T-helper 22 cell (primary cell): ENCODE results near the gene P3R3URF.

ENCODE experiments used
- DNase-seq: peaks from one replicate; pipeline ENCODE4 v3.0.0-alpha.2; 2020; ENCODE audit warnings: low read depth

The P3R3URF gene

DNA sequence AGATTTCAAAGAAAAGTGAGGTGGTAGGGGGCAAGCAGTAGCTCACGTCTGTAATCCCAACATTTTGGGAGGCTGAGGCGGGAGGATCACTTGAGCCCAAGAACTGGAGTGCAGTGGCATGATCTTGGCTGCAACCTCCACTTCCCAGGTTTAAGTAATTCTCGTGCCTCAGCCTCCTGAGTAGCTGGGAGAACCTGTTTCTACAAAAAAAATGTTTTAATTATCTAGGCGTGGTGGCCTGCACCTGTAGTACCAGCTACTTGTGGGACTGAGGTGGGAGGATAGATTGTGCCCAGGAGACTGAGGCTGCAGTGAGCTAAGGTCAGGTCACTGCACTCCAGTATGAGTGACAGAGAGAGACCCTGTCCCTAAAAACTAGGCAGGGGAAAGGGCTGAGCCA is 4.0 kb downstream of the P3R3URF start:
- DNase-seq = no peak

DNA sequence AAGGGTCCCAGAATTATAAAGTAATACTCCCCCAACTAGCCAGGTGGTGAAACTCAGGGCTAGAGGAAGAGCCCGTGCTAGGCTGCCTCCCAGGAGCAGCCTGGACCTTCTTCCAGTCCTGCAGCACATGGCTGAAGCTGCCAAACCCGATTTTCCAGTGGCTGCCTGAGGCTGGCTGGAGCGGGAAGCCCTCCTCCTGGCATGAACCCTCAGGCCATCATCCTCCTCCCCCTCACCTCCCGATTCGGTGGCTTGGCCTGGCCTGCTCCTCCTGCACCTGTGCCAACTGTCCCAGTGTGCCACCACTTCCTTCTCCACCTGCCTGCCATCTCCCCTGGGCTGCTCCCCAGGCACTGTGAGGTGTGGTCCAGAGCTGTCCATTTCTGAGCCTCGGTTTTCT is 4.4 kb downstream of the P3R3URF start:
- DNase-seq = no peak

DNA sequence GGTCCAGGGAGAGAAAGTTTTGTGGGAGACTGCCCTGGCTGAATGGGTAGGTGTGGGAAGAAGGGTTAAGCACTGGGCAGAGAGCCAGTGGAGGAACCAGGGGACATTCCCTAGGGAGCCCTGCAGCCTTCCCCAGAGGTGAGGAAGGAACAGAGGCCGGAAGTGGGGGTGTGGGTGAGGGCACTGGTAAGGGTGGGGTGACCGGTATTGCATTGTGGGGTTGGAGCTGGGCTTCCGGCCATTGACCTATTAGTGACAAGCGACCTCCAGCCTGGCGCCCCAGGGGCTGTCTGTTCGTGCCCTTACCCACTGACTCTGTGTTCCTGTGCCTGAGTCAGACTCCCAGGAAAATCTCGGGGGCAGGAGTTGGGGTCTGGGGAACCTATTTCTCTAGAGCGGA is 4.9 kb downstream of the P3R3URF start:
- DNase-seq = no peak

DNA sequence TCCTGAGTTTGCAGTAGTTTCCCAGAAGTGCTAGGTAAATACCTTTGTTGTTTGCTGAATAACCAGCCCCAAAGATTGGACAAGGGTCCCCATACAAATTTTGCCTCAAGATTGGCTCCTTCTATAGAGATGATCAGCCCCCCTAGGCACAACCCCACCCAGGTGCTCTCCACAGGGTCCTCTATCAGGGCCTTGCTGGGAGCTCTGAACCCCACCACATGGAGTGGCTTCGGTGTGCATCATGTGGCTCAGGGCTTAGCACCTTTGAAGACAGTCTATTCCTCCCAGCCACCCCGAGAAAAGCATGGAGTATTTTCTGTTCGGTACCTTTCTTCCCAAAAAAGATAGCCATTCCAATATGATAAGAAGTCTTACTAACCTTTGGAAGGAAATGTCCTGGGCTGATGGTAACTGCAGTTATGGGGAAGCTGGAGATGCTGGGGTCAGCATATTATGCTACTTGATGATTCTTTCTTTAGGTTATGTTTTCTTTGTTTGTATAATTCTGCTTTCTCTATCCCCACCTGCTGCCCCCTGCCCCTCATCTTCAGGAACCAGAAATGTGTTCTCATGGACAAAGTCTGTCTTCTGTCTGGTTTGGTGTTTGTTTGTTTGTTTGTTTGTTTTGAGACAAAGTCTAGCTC is 6.4 kb downstream of the P3R3URF start:
- no peak for DNase-seq

DNA sequence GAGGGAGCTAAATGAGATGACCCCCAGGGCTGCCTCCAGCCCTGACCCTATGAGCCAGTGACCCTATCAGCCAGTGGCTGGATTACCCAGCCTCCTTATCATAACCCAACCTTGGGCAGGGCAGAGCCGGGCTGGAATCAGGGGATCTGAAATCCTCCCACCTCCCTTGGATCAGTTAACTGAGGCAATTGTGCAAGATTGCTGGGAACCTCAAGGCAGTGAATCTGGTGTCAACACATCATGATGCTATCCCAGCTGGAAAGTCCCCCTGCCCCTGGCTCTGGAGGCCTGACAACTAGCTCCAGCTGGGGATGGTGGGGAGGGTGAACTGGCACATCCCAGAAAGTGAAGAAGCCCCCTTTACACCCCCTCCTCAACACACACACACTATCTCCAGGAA is 7.8 kb downstream of the P3R3URF start:
- no peak for DNase-seq

DNA sequence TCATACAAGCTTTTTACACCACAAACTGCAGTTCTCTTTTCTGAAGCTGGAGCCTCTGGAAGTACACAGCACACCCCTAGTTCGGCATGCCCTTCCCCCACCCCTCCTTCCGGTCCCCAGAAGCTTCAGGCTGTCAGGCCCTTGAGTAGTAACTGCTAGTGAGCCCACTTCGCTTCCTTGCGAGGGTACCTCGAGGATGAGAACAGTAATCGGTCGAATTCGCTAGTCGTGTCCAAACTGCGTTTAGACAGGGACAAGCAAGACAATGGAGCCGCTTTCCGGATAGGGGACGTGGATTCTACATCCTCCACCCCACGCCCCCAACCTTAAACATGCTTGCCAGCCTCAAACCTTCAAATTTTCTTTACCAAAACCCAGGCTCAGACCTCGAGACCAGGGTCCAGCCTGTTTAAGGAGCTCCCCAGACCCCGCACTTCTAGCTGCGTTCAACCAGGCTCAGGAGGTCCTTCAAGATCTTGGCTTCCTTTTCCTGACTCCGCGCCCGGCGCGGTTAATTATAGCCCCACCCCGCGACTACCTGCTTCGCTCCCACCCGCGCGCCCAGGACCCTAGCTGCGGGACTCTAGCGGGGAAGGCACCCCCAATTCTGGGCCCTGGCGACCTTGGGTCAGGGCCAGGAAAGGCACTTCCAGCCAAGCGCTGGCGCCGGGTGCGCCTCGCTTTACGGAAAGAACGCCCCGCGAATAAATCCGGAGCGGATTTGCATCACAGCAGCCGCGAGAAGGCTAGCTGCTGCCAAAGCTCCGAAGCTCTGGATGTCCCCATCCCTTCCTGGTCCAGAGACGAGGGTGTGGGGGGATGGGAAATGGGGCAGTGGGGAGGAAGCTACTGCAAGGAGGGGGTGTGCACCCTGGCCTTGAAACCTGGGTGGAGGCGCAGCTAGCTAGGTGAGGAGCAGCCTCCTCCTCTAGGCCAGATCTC is 9.5 kb downstream of the P3R3URF start:
- DNase-seq = no peak

DNA sequence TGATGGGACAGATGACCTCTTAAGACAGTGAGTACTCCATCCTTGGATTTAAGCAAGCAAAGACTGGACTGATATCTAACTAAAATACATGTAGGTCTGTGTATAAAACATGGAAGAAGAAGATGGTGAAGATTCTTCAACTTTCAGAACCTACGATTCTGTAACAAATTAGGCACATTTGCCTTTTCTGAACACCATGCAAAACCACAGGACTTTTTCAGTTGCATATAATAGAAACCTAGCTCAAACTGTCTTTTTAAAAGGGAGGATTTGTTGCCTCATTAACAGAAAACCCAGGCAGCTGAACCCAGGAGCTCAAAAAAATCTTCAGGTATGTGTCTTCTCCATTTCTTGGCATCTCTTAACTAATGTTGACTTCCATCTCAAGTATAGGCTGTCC is 16.1 kb downstream of the P3R3URF start:
- DNase-seq = no peak

DNA sequence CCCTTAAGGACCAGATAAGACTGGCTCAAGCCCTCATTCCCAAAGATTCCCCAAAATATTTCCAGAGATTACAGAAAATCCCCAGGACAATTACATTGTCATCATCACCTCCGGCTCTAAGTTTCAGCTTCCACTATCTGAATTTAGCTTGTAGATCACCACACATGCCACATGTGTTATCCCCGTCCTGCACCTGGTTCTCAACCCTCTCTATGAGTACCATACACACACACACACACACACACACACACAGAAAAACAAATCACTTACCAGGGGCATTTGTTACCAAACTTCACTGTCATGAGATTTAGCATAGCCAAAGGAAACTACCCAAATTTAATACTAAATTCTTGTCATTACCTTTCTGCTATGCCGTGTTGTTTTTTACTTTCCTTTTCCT is 16.8 kb downstream of the P3R3URF start:
- no peak for DNase-seq

DNA sequence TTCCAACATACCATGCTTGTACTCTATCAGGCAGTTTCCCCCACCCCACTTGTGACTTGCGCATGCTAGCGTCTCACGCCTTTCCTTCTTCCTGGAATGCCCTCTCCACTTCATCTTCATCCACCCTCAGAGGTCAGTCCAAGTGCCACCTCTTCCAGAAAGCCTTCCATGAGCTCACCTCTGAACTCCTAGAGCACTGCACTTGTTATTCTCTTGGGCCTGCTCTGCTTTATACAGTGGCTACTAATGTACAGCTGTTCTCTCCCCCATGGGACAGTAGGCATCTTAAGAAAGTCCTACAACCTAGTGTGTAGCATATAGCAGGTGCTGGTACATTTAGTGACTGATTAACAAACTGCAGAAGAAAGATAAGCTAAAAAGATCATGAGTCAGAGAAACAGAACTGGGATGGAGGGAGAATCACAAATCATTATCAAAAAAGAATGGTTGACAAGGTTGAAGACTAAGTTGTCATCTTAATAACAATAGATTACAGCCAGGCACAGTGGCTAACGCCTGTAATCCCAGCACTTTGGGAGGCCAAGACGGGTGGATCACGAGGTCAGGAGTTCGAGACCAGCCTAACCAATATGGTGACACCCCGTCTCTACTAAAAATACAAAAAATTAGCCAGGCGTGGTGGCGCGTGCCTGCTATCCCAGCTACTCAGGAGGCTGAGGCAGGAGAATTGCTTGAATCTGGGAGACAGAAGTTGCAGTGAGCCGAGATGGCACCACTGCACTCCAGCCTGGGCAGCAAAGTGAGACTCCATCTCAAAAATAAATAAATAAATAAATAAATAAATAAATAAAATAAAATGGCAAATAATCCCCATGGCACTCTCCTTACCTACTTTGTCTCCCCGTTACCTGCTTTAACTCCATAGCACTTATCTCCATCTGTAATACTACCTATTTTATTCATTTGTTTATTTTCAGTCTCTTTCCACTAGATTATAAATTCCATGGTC is 17.7 kb downstream of the P3R3URF start:
- DNase-seq = no peak

DNA sequence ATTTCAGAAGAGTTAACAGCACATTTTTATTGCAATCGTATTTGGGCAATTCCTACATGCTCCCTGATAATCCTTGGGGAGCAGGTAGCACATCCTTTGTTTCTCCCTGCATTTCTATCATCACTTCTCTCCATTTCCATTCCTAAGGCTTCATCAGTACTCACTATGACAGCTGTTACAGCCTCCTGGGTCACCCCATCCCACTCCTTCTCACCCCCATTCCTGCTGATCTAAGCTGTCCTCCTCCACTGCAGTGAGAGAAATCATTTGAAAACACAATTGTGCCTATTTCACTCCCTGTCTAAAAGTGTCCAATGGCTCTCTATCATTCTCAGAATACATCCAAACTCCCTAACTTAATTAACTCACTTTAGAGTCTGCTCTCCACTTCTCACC is 18.4 kb downstream of the P3R3URF start:
- no peak for DNase-seq

DNA sequence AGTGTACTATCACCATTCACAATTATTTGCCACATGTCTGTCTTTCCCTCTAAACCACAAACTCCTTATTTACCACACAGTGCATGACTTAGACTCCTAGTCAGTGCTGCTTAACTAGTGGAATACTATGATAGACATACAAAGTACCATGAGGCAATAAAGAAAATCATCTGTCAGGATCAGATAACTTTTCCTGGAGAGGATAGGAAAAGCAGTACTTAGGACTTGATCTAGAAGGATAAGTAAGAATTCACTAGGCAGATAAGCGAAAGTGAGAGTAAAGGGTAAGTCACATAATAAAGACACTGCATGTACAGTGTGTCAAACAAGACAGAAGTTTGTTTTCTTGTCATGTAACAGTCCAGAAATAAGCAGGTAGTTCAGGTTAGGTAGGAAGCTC is 22.6 kb downstream of the P3R3URF start:
- no peak for DNase-seq

DNA sequence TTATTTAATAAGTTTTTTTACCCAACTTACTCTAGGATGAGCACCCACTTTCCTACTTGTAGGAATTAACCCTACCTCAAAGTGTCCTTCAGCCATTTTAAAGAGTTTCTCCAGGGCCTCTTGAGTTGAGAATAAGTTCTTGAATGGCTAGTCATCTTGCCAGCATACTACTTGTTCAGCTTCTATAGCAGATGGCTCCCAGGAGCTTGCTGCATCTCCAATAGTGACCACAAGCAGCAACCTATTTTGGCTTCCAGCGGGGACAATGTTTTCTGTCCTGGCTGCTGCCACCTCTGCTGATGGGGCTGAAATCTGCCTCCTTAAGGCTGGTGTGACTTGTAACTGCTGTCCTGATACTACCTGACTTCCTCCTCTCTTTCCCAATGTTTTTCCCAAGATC is 23.1 kb downstream of the P3R3URF start:
- DNase-seq = no peak

DNA sequence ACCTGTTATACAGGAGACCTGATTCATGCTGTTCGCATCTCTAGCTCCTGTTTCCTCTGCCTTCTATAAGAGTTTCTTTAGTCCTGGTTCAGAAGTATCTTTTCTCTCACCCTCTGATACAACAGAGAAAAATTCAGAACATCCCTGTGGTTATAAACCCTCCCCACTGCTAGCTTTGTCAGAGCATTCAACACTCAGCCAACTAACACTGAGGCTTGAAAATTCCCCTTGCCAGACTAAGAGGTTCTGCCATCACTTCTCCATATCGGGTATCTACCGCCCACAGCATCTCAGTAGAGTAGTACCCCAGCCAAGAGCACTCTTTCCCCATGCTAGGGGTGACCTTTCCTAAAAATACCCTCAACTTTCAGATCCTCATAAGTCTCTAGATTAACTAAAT is 24.3 kb downstream of the P3R3URF start:
- no peak for DNase-seq

DNA sequence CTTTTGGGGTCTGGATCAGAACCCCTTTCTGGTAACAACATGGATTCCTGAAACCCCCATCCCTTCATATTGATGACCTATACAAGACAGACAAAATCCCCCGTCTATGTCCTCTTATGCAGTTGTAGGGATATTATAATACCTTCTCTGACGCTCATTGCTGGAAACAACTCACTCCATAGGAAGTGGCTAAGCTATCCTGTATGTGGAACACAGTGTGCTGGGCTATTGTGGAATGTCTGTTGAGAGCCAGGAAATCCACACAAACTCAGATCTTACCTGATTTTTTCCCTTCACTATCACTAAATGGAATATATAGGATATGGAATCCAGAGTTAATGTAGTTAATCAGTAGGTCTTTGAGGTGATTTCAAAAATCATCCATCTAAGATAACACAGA is 26.2 kb downstream of the P3R3URF start:
- no peak for DNase-seq

DNA sequence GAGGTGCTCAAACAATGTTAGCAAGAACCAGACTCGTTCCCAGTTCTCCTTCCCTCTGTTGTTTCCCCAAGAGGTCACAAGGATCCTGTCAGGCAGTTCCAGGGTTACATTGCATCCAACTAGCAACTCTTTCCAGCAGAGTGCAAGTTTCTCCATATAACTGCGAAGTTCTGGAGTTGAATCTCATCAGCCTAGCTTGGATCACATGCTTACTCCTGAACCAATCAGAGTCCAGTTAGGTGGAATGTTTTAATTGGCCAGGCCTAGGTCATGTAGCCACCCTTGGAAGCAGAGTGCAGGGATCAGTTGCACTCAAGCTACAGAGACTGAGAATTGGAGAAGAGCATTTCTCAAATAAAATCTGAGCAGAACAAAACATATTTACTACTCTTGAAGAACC is 28.0 kb downstream of the P3R3URF start:
- DNase-seq = no peak

DNA sequence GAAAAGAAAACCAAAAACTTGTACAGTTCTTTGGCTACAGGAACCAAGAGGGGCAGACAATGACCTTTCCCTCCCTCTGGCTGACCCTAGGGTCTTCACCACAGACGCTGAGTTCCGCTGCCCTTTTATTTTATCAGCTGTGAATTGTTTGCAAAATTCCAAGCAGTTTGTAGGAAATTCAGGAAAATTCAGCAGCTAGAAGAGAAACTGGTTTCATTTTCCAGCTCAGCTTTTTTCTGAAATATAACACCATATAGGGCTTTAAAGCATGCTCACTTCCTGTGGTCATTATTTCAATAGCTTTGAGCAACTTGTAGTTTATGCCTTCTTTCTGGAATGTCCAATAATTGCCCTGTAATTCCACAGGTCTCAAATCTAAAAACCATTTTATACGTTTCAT is 38.4 kb downstream of the P3R3URF start:
- no peak for DNase-seq

DNA sequence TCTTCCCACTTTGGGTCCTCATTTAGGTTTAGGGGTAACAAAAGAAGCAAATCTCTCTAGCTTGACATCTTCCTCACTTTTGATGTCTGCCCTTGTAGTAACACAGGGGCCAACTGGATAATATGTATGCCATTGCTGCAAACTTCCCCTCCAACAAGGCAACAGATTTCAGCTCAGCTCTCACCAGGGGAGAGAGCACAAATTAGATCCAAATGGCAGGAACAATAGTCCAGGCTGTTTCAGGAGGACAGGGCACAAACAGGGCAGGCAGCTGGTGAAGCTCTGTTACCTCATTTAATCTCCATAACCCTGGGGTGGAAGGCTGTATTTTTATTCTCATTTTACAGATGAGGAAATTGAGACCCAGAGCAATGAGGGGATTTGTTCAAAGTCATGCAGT is 39.6 kb downstream of the P3R3URF start:
- DNase-seq = no peak

DNA sequence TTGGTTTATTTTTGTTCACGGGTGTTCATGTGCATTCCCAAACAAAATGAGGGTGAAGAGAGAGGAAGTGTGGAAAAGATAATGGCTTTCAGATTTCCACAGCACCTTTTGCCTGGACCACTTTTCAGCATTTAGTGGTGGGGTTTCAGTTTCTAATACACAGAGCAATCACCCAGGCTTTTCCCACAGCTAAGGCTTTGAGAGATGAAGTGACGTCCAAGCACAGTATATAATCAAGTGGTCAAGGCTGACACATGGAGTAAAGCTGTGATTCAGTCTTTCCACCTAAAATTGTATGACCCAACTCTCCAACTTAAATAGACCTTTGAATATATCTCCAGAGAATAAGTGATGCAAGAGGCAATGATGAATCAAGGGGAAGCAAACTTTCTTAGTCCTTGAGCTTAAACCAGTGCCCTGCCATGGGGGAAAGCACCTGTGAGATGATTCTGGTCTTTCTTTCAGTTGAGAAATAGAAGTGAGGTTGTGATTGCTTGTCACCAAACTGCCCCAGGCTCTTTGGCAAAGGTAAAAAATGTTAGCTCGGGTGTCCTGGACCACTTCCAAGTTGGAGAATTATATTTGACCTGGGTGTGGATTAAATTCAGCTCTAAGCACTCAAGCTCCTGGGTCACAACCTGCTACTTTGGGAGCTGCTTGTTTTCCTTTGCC is 41.5 kb downstream of the P3R3URF start:
- DNase-seq = no peak

DNA sequence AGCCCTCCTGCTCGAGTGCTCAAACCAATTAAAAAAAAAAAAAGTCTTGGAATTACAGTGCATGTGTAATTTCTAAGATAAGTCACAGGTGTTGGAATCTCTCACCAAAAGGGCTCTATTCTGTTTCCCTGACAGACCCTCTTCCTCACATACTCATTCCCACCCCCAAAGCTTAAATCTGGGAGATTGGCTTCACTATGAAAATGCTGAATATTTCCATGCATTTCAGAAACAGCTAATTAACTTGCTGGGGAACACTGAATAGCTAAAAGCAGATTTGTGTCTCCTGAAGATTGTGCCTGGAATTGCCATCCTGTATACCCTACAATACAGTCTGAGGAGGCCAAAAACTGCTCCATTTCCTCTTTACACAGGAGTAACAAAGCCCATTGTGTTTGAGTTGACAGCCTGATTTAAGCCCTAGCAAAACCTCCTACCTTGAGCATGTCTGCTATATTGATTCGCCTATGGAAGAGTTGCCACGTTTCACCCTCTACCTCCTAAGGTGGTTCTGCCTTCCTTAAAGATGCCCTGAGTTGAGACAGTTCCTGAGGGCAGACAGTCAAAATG is 42.4 kb downstream of the P3R3URF start:
- no peak for DNase-seq

DNA sequence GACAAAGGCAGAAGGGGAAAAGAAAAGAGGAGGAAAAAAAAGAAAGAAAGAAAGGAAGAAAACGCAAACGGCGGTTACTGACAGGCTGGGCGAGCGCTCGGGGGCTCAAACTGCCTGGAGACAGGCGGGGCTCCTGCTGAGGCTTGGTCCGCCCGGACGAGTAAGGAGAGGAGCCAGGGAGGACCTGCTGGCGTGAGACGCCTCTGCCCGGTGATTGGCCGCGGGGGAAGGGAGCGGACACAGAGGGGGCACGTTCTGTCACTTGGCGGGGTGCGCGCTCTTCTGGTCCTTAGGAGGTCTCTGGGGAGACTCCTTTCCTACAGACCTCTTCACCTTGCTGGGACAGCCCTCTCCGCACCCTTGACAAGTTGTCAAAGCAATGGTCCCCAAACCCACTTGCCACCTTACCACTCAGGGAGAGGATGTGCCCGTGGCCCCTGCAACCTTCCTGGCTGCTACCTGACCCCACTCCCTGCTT is 43.1 kb downstream of the P3R3URF start:
- no peak for DNase-seq

DNA sequence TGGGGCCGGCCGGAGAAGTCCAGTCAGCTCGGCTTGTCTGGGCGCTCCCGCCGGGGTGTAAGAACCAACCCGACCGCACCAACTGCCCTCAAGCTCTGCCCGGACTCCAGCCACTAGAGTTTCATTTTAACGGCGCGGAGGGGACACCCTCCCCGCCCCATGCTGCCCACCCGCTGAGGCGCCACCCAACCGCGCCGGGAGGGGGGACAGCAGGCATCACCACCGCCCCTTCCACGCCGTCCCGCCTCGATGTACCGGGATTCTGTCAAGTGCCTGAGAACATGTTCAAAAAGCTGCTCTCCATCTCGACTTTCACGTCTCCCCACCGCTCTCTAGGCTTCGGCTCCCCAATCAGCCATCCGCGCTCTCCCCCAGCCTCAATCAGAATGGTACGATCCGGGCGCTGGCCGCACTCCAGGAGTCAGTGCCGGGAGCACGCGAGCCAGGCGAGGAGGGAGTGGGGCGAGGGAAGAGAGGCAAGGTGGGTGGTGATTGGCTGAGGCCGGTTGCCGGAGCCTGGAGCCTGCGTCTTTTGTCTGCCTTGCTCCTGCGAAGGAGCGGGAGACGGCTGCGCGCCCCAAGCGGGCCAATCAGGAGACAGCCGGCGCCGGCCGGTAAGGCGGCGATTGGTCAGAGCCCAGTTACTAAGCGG is 43.6 kb downstream of the P3R3URF start, which contains the start of gene PIK3R3:
Gene PIK3R3 (minus strand): TSS at position 101 of the 652 bp plus-strand sequence. CDS start 677 bp downstream, outside the sequence.
- peak; percentile 84 for DNase-seq
